Adrenal gland (tissue), 12 donors: ENCODE measurements around the gene RASGRP2. TPM values are rescaled to one million over a fixed set of nuclear protein-coding genes. Genes with fewer than 3 reads are reported as not detected.

Source experiments
- DNase-seq, 7 donors: peaks; one replicate each; pipeline ENCODE4 v3.0.0-alpha.2; 2019 to 2020
- H3K27ac ChIP-seq, 5 donors: fragments of 200-600 bp; sonication (generic) in 4 of 5; 1 replicate in 3 of 5; 2 replicates in 2 of 5; pipeline versions ENCODE4 v1.5.1 to v1.8.0; 2016 to 2020; ENCODE audit warnings: mild to moderate bottlenecking in 1 of 5
- H3K27me3 ChIP-seq: fragments of 200-600 bp; 2 replicates; pipeline ENCODE4 v1.8.0; 2021
- H3K36me3 ChIP-seq, 2 donors: fragments of 200-600 bp; replicated peaks in 1 of 2; 1 replicate in 1 of 2; 2 replicates in 1 of 2; pipeline versions ENCODE4 v1.5.1 to v1.8.0; 2018 to 2022
- H3K4me1 ChIP-seq, 2 donors: fragments of 200-600 bp; replicated peaks in 1 of 2; 1 replicate in 1 of 2; 2 replicates in 1 of 2; pipeline versions ENCODE4 v1.5.1 to v1.8.0; 2018 to 2021
- H3K4me3 ChIP-seq, 4 donors: fragments of 200-600 bp; sonication (generic) in 3 of 4; one replicate each; pipeline ENCODE4 v1.5.1; 2016 to 2018
- H3K9me3 ChIP-seq, 3 donors: fragments of 200-600 bp; sonication (generic) in 1 of 3; replicated peaks in 1 of 3; 1 replicate in 2 of 3; 2 replicates in 1 of 3; pipeline versions ENCODE4 v1.5.1 to v1.8.0; 2016 to 2021
- POLR2A ChIP-seq, 2 donors: fragments of 450-650 bp; IDR thresholded peaks; one replicate each; pipeline ENCODE4 v1.6.1; 2017; ENCODE audit warnings: antibody characterized with exemption in 2 of 2, mild to moderate bottlenecking in 2 of 2, moderate library complexity in 1 of 2
- WGBS, 4 donors: extraction: QIAGEN DNeasy Blood & Tissue Kit in 2 of 4; methylation state at CpG; one replicate each; pipeline versions ENCODE4 v1.1.5 to v1.1.7; 2013 to 2017; 5-methylcytosine and 5-hydroxymethylcytosine counted together
- intact Hi-C, 2 donors: fragments of 100-400 bp; cut with DNase I; formaldehyde crosslinking; loops; one replicate each; pipeline versions ENCODE4 v1.14.1 to v1.15.0; 2022 to 2023
- polyA plus RNA-seq, 3 donors: library from polyadenylated mRNA; stranded (reverse); fragments of 200-250 nt in 2 of 3; fragments of 350-450 nt in 1 of 3; fragmentation: Illumina TruSeq in 1 of 3; extraction: RNeasy Lipid Tissue Mini Kit (QIAGEN cat#74804) in 1 of 3; gene quantifications; one replicate each; pipeline ENCODE4 v1.2.3, GENCODE V29; 2013 to 2014
- total RNA-seq, 9 donors: library from RNA; depleted of rRNA in 4 of 9; stranded (reverse); fragments of >200 nt in 4 of 9; fragments of 120-200 nt in 1 of 9; fragmentation: NEBNext Ultra II Directional in 1 of 9; extraction: Animal tissue kit (Norgen Biotek cat#: 25700) in 1 of 9; gene quantifications; one replicate each; pipeline versions ENCODE4 v1.1.0 to v1.2.4, GENCODE V29; 2013 to 2023
- TF ChIP-seq, protein P1 (sequence below), 6 experiments: fragments of 450-650 bp in 4 of 6; fragments of 200-600 bp in 2 of 6; sonication (generic) in 1 of 6; IDR thresholded peaks; 1 replicate in 5 of 6; 2 replicates in 1 of 6; pipeline versions ENCODE4 v1.5.1 to v1.8.0; 2016 to 2021; ENCODE audit warnings: antibody characterized with exemption in 6 of 6, mild to moderate bottlenecking in 2 of 6, moderate library complexity in 1 of 6
- donor health status: healthy with polysubstance abuse.
- donor health status: Bipolar disorder and iron deficiency.
- donor health status: DM: yes; HTN: yes; CAD: no.
- donor health status: DM: no; HTN: no; CAD: no.
- donor health status: DM: no; HTN: no; CAD: no.
- donor health status: DM: yes; HTN: yes; CAD: no.

Gene RASGRP2
- total and polyA plus RNA-seq, 12 donors = 3.6 to 81.9 (median 12.3) TPM

GRCh38 chr11:64747961-64748665 is 4.2 kb upstream of the RASGRP2 start:
- Histone ChIP-seq H3K9me3 (no peaks in the 10 kb centered on the region), H3K27me3 (no peaks in the 10 kb centered on the region), H3K4me1 (peaks cover 8 to 27% of the 10 kb centered on the region in 2 donors), H3K27ac (no peak overlapping the region), H3K36me3 (no peaks in the 10 kb centered on the region), H3K4me3 (no peak overlapping the region)
- TF ChIP-seq, protein P1, sequence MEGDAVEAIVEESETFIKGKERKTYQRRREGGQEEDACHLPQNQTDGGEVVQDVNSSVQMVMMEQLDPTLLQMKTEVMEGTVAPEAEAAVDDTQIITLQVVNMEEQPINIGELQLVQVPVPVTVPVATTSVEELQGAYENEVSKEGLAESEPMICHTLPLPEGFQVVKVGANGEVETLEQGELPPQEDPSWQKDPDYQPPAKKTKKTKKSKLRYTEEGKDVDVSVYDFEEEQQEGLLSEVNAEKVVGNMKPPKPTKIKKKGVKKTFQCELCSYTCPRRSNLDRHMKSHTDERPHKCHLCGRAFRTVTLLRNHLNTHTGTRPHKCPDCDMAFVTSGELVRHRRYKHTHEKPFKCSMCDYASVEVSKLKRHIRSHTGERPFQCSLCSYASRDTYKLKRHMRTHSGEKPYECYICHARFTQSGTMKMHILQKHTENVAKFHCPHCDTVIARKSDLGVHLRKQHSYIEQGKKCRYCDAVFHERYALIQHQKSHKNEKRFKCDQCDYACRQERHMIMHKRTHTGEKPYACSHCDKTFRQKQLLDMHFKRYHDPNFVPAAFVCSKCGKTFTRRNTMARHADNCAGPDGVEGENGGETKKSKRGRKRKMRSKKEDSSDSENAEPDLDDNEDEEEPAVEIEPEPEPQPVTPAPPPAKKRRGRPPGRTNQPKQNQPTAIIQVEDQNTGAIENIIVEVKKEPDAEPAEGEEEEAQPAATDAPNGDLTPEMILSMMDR (IDR thresholded peaks at IDR 0.05) = no peak
- TF ChIP-seq POLR2A (IDR thresholded peaks at IDR 0.05) = no peak
- no peak for DNase-seq
- 79 to 92% (median 88%) methylated on average over 13 to 15 of the region's 15 CpGs for WGBS, 4 donors
- intact Hi-C loops = no loop called here

- no peaks in the 10 kb centered on the region for H3K9me3 ChIP-seq
- peaks cover 15 to 39% of the 10 kb centered on the region in 2 donors for H3K4me1 ChIP-seq
- intact Hi-C loops = no loop called here
- DNase-seq = no peak
- H3K27me3 ChIP-seq = peaks cover 8% of the 10 kb centered on the region
- no peak overlapping the region for H3K4me3 ChIP-seq
- no peaks in the 10 kb centered on the region for H3K36me3 ChIP-seq
- TF ChIP-seq POLR2A (IDR thresholded peaks at IDR 0.05) = no peak
- TF ChIP-seq, protein P1 (IDR thresholded peaks at IDR 0.05) = no peak
- 77 to 88% (median 83%) methylated on average over 5 to 10 of the region's 10 CpGs for WGBS, 4 donors
- H3K27ac ChIP-seq = peak overlapping the region in 4 of 5 donors; percentile 36 to 91 (median 58)
Measured at GRCh38 chr11:64746486-64746885, 2.5 kb upstream of the RASGRP2 start.

DNA sequence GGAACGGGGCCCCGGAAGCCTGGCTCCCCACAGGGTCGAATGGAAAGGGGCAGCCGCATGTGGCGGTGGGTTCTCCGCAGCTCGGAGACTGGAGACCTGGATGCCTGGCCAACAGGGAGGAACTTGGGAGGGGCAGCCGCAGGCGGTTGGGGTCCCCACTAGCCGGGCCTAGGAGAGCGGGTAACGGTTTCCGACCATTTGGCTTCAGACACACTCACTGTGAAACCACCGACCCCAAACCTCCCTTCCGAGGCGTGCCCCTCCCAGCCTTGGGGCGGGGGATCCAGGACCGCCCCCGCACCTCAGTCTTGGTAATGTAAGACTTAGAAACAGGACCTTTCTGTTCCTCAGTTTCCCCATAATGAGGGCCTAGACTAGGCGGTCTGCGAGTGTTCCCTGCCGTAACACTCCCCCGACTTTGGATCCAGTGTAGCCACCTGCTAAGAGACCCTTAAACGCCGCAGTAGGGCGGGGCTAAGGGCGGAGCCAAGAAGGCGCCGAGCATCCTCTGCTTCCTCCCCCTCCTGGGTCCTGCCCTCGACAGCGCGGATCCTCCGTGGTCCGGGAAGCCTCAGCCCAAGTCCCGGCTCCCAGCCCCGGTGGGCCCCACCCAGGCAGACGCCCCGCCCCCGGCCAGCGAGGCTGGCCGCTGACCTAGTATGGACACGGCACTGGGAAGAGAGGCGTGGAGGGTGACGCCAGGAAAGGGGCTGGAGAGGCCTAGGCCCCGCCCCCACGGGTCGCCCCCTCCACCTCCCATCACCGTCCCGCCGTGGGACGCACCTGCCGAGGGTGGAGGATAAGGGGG is 1.8 kb upstream of the RASGRP2 start:
- DNase-seq = peak; percentile 71 to 87 (median 76)
- Histone ChIP-seq H3K27me3 (peaks cover 8% of the 10 kb centered on the region), H3K4me3 (peak overlapping the region in 2 of 4 donors; percentile 3 to 56), H3K9me3 (no peaks in the 10 kb centered on the region), H3K27ac (peak overlapping the region; percentile 54 to 91 (median 77)), H3K4me1 (peaks cover 15 to 39% of the 10 kb centered on the region in 2 donors), H3K36me3 (no peaks in the 10 kb centered on the region)
- peak in 1 of 2 donors; percentile 35 for TF ChIP-seq POLR2A (IDR thresholded peaks at IDR 0.05)
- TF ChIP-seq, protein P1 (IDR thresholded peaks at IDR 0.05) = no peak
- WGBS, 4 donors = 3 to 5% (median 3%) methylated on average over 25 to 52 of the region's 52 CpGs
- intact Hi-C loops = no loop called here

DNA sequence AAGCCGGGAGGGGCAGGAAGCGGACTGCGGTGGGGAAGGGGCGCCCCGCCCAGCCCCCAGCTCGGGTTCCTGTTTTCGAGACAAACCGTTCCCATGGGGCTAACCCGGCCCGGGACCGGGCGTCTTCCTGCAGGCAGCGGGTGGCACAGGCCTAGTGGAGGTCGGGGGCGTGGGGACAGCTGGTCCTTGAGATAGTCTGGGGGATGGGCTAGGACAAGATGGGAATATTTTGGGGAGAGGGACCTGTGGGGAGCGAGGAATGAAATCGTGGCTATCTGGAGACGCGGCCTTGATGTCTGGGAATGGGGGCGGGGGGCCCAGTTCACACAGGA is 1.2 kb upstream of the RASGRP2 start:
- intact Hi-C loops = no loop called here
- peaks cover 15 to 39% of the 10 kb centered on the region in 2 donors for H3K4me1 ChIP-seq
- no peaks in the 10 kb centered on the region for H3K36me3 ChIP-seq
- 0 to 3% (median 1%) methylated on average over 7 to 20 of the region's 20 CpGs for WGBS, 4 donors
- H3K4me3 ChIP-seq = peak overlapping the region in 2 of 4 donors; percentile 3 to 56
- DNase-seq = peak in 6 of 7 donors; percentile 62 to 82 (median 67)
- H3K9me3 ChIP-seq = no peaks in the 10 kb centered on the region
- peak overlapping the region; percentile 54 to 91 (median 77) for H3K27ac ChIP-seq
- no peak for TF ChIP-seq POLR2A (IDR thresholded peaks at IDR 0.05)
- H3K27me3 ChIP-seq = peaks cover 8% of the 10 kb centered on the region
